ENCODE data around the gene EDIL3. TPM values are rescaled to one million over a fixed set of nuclear protein-coding genes. Genes with fewer than 3 reads are reported as not detected.

Gene EDIL3
- total and polyA plus RNA-seq, 2 of the 13 experiments (the other 11 are each of a cell fraction or from before 2014, with no cell fraction given), result 0.01 TPM; not detected in 1

DNA sequence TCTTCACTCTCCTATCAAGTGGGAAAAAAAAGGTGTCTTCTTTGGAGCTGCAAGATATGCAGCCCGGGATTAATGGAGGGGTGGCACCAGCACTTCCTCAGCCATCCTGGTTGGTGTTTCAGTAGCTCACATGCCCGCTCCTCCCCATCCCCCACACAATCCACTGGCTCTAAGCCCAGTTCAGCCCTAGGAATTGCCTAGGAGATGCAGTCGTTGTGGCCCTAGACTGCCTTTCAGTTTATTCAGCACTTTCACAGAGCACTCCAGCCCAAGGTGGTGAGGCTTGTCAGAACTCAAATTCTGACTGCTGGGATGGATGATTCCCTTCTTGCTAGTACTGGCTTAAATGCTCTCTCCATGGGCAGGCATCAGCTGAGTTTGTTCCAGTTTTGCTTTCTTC, 35.1 kb upstream of the EDIL3 start:
- in situ Hi-C loops (cut with HindIII; ENCODE audit: extremely low pct_ligation_motif_present, low pct_unique_long_range_greater_than_20kb), result no loop called here
- ChIA-PET POLR2A (no interaction called here), CTCF (ENCODE audit: low intra/inter-chr PET ratio, low total read pairs) (no interaction called here)
- FAIRE-seq (no peak), ATAC-seq (no peak), DNase-seq (ENCODE audit: low spot score) (no peak)
- H3K4me2 ChIP-seq (ENCODE audit: low read depth, low read length), result no peak overlapping the region
- H3K36me3 ChIP-seq (replicated peaks in 1 of 2; ENCODE audit: control insufficient read depth in 1 of 2, insufficient read depth in 2 of 2, low read length in 2 of 2), result no peaks in the 10 kb centered on the region
- no peaks in the 10 kb centered on the region for H3K4me1 ChIP-seq (ENCODE audit: insufficient read depth, low read length)
- TF ChIP-seq KLF6 (CRISPR knock-in tag; IDR thresholded peaks at IDR 0.05), result no peak
- TF ChIP-seq ZNF839 (CRISPR knock-in tag; IDR thresholded peaks at IDR 0.05; ENCODE audit: borderline replicate concordance), result no peak
- TF ChIP-seq, protein P1, sequence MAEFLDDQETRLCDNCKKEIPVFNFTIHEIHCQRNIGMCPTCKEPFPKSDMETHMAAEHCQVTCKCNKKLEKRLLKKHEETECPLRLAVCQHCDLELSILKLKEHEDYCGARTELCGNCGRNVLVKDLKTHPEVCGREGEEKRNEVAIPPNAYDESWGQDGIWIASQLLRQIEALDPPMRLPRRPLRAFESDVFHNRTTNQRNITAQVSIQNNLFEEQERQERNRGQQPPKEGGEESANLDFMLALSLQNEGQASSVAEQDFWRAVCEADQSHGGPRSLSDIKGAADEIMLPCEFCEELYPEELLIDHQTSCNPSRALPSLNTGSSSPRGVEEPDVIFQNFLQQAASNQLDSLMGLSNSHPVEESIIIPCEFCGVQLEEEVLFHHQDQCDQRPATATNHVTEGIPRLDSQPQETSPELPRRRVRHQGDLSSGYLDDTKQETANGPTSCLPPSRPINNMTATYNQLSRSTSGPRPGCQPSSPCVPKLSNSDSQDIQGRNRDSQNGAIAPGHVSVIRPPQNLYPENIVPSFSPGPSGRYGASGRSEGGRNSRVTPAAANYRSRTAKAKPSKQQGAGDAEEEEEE (CRISPR knock-in tag; IDR thresholded peaks at IDR 0.05; ENCODE audit: borderline replicate concordance), result no peak
- no peak for TF ChIP-seq IRX3 (CRISPR knock-in tag; IDR thresholded peaks at IDR 0.05; ENCODE audit: borderline replicate concordance, low read depth)
- TF ChIP-seq, protein P2, sequence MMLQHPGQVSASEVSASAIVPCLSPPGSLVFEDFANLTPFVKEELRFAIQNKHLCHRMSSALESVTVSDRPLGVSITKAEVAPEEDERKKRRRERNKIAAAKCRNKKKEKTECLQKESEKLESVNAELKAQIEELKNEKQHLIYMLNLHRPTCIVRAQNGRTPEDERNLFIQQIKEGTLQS (CRISPR knock-in tag; IDR thresholded peaks at IDR 0.05), result no peak
- no peak for TF ChIP-seq PHB2 (IDR thresholded peaks at IDR 0.05; ENCODE audit: partially characterized antibody)
- TF ChIP-seq POLR2G (IDR thresholded peaks at IDR 0.05; ENCODE audit: low read depth, low read length), result no peak
- no peak for TF ChIP-seq ZFP1 (CRISPR knock-in tag; IDR thresholded peaks at IDR 0.05)
- TF ChIP-seq, protein P3, sequence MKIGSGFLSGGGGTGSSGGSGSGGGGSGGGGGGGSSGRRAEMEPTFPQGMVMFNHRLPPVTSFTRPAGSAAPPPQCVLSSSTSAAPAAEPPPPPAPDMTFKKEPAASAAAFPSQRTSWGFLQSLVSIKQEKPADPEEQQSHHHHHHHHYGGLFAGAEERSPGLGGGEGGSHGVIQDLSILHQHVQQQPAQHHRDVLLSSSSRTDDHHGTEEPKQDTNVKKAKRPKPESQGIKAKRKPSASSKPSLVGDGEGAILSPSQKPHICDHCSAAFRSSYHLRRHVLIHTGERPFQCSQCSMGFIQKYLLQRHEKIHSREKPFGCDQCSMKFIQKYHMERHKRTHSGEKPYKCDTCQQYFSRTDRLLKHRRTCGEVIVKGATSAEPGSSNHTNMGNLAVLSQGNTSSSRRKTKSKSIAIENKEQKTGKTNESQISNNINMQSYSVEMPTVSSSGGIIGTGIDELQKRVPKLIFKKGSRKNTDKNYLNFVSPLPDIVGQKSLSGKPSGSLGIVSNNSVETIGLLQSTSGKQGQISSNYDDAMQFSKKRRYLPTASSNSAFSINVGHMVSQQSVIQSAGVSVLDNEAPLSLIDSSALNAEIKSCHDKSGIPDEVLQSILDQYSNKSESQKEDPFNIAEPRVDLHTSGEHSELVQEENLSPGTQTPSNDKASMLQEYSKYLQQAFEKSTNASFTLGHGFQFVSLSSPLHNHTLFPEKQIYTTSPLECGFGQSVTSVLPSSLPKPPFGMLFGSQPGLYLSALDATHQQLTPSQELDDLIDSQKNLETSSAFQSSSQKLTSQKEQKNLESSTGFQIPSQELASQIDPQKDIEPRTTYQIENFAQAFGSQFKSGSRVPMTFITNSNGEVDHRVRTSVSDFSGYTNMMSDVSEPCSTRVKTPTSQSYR (CRISPR knock-in tag; IDR thresholded peaks at IDR 0.05; ENCODE audit: borderline replicate concordance), result no peak
- H3K79me2 ChIP-seq (ENCODE audit: insufficient read depth, low read length), result no peaks in the 10 kb centered on the region
- H3K27ac ChIP-seq (ENCODE audit: extremely low read length, insufficient read depth, low read length), result no peak overlapping the region
- H3K27me3 ChIP-seq (ENCODE audit: control insufficient read depth in 1 of 2, insufficient read depth in 2 of 2, low read length in 2 of 2), result no peaks in the 10 kb centered on the region; a peak in 1 of 5 replicates
- intact Hi-C loops (cut with micrococcal nuclease; ENCODE audit: unreplicated experiment), result no loop called here
- no peaks in the 10 kb centered on the region for H3K9me3 ChIP-seq (ENCODE audit: low read length)
- H3K9ac ChIP-seq (ENCODE audit: insufficient read depth, low read depth, low read length), result no peak overlapping the region
- WGBS (ENCODE audit: low lambda C conversion rate), result 10% methylated on average over 3 of the region's 3 CpGs
- H2AFZ ChIP-seq (ENCODE audit: low read length), result no peak overlapping the region
- BruUV-seq (replicated peaks), result no TSS peak
- no peaks in the 10 kb centered on the region for H4K20me1 ChIP-seq (ENCODE audit: insufficient read depth, low read length)
- H3K4me3 ChIP-seq (replicated peaks in 1 of 3; ENCODE audit: insufficient read depth in 1 of 3, low read depth in 2 of 3, low read length in 3 of 3), result no peak overlapping the region

Measured in HepG2 (cell line).